Measurements from ENCODE around the gene MAP1LC3C.
"Not testable (repeated sequence)": the region's sequence is repeated elsewhere in the genome, so short reads cannot be mapped to it uniquely, and the experiment has no call there.

The MAP1LC3C gene

DNA sequence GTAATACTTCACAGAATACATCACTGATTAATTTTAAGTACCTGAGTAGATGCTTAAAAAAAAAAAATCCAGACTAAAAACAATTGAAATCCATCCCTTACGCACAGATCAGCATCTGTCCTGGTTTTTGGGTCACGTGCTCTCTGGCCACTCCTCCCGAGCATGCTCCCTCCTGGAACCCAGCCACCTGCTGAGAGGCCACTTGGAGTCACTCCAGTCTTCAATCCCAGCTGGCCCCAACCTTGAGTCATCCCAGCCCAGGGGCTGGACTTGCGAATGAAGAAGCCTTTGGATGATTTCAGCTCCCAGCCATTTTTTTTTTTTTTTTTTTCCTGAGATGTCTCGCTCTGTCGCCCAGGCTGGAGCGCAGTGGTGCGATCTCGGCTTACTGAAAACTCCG is 8.9 kb downstream of the MAP1LC3C start:
- H3K4me3 ChIP-seq (ENCODE audit: low read length): no peak overlapping the region
- H3K27me3 ChIP-seq (replicated peaks; ENCODE audit: control insufficient read depth, insufficient read depth, low read length): no peaks in the 10 kb centered on the region
- H3K4me1 ChIP-seq (ENCODE audit: control insufficient read depth, insufficient read depth, low read length): peaks cover 18% of the 10 kb centered on the region
- H3K9ac ChIP-seq (ENCODE audit: low read length): peak overlapping the region; percentile 4
- peak; percentile 59 for DNase-seq (ENCODE audit: low read depth)
- no peaks in the 10 kb centered on the region for H3K36me3 ChIP-seq (ENCODE audit: control insufficient read depth, insufficient read depth, low read length, severe bottlenecking)
- H3K9me3 ChIP-seq (ENCODE audit: control insufficient read depth, low read length): no peaks in the 10 kb centered on the region

DNA sequence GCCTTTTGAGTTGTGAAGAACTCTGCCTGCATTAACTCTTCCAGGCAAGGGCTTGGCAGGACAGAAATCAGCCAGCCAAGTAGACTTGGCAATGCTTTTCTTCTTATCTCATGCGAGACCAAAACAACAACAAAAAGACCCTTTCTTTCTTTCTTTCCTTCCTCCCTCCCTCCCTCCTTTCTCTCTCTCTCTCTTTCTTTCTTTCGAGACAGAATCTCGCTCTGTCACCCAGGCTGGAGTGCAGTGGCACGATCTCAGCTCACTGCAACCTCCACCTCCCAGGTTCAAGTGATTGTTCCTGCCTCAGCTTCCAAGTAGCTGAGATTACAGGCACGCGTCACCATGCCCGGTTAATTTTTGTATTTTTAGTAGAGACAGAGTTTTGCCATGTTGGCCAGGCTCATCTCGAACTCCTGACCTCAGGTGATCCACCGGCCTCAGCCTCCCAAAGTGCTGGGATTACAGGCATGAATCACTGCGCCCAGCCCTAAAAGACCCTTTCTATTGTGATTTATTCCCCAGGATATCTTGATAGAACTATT is 10.4 kb downstream of the MAP1LC3C start:
- peaks cover 18% of the 10 kb centered on the region for H3K4me1 ChIP-seq (ENCODE audit: control insufficient read depth, insufficient read depth, low read length)
- H3K27me3 ChIP-seq (replicated peaks; ENCODE audit: control insufficient read depth, insufficient read depth, low read length); H3K9me3 ChIP-seq (ENCODE audit: control insufficient read depth, low read length); H3K9ac ChIP-seq (ENCODE audit: low read length); DNase-seq (ENCODE audit: low read depth); H3K36me3 ChIP-seq (ENCODE audit: control insufficient read depth, insufficient read depth, low read length, severe bottlenecking); H3K4me3 ChIP-seq (ENCODE audit: low read length): not testable (repeated sequence)

- DNase-seq (ENCODE audit: low read depth): peak; percentile 73
- peaks cover 15% of the 10 kb centered on the region for H3K4me1 ChIP-seq (ENCODE audit: control insufficient read depth, insufficient read depth, low read length)
- H3K9ac ChIP-seq (ENCODE audit: low read length): no peak overlapping the region
- no peak overlapping the region for H3K4me3 ChIP-seq (ENCODE audit: low read length)
- no peaks in the 10 kb centered on the region for H3K36me3 ChIP-seq (ENCODE audit: control insufficient read depth, insufficient read depth, low read length, severe bottlenecking)
- no peaks in the 10 kb centered on the region for H3K27me3 ChIP-seq (replicated peaks; ENCODE audit: control insufficient read depth, insufficient read depth, low read length)
- H3K9me3 ChIP-seq (ENCODE audit: control insufficient read depth, low read length): no peaks in the 10 kb centered on the region
Measured at GRCh38 chr1:241985787-241986186, 13.1 kb downstream of the MAP1LC3C start.

DNA sequence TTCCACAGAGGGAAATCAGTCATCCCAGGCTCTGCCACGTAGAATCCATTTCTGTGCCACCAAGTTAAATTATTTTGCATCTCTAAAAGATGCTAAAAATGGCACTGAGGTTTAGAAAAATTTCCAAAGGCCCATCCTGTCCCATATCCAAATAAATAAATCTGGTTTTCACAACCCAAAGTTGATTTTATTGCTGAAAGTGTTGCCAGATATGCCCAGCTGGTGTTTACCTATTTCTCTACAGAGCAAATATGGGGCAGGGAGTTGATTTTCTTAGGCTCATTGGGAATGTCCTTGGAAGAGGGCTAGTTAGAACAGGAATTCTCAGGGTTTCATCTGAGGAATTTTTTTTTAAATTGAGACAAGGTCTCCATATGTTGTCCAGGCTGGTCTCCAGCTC is 19.0 kb downstream of the MAP1LC3C start:
- H3K9ac ChIP-seq (ENCODE audit: low read length): no peak overlapping the region
- H3K4me1 ChIP-seq (ENCODE audit: control insufficient read depth, insufficient read depth, low read length): no peaks in the 10 kb centered on the region
- no peak overlapping the region for H3K4me3 ChIP-seq (ENCODE audit: low read length)
- DNase-seq (ENCODE audit: low read depth): no peak
- H3K27me3 ChIP-seq (replicated peaks; ENCODE audit: control insufficient read depth, insufficient read depth, low read length): no peaks in the 10 kb centered on the region
- no peaks in the 10 kb centered on the region for H3K9me3 ChIP-seq (ENCODE audit: control insufficient read depth, low read length)
- no peaks in the 10 kb centered on the region for H3K36me3 ChIP-seq (ENCODE audit: control insufficient read depth, insufficient read depth, low read length, severe bottlenecking)

DNA sequence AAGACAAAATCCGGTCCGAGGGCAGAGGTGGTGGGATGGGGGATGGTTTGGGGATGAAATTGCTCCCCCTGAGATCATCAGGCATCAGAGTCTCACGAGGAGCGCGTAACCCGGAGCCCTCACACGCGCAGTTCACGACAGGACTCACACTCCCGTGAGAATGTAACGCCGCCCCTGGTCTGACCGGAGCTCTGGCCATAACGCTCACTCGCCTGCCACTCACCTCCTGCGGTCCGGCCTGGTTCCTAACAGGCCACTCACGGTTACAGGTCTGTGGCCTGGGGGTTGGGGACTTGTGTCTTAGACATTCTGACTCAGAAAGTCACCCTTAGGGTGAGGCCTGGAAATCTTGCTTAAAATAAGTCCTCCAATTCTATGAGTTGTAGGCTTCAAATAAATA is 19.8 kb downstream of the MAP1LC3C start:
- Histone ChIP-seq H3K9ac (ENCODE audit: low read length) (no peak overlapping the region), H3K27me3 (replicated peaks; ENCODE audit: control insufficient read depth, insufficient read depth, low read length) (no peaks in the 10 kb centered on the region), H3K4me3 (ENCODE audit: low read length) (no peak overlapping the region), H3K9me3 (ENCODE audit: control insufficient read depth, low read length) (no peaks in the 10 kb centered on the region), H3K36me3 (ENCODE audit: control insufficient read depth, insufficient read depth, low read length, severe bottlenecking) (no peaks in the 10 kb centered on the region), H3K4me1 (ENCODE audit: control insufficient read depth, insufficient read depth, low read length) (no peaks in the 10 kb centered on the region)
- no peak for DNase-seq (ENCODE audit: low read depth)

DNA sequence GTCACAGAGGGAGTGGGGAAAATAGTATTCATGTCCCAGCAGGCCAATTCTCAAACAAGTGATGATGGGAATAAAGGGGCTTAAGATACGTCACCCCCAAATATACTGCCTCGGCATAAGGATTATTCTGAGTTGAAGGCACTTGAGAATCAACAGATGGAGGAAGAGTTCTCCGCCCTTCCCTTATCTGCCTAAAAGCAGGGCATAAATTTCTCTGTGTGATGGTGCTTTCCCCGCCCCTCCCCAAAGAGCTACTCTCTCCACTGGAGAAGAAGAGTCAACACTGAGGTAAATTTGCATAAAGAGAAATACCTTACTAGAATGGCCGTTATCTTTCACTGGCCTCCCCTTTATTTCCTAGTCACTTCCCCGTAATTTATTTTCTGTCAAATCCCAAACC is 22.7 kb downstream of the MAP1LC3C start:
- no peaks in the 10 kb centered on the region for H3K36me3 ChIP-seq (ENCODE audit: control insufficient read depth, insufficient read depth, low read length, severe bottlenecking)
- H3K27me3 ChIP-seq (replicated peaks; ENCODE audit: control insufficient read depth, insufficient read depth, low read length): no peaks in the 10 kb centered on the region
- peaks cover 9% of the 10 kb centered on the region for H3K4me1 ChIP-seq (ENCODE audit: control insufficient read depth, insufficient read depth, low read length)
- H3K9ac ChIP-seq (ENCODE audit: low read length): no peak overlapping the region
- H3K9me3 ChIP-seq (ENCODE audit: control insufficient read depth, low read length): no peaks in the 10 kb centered on the region
- DNase-seq (ENCODE audit: low read depth): no peak
- H3K4me3 ChIP-seq (ENCODE audit: low read length): no peak overlapping the region

DNA sequence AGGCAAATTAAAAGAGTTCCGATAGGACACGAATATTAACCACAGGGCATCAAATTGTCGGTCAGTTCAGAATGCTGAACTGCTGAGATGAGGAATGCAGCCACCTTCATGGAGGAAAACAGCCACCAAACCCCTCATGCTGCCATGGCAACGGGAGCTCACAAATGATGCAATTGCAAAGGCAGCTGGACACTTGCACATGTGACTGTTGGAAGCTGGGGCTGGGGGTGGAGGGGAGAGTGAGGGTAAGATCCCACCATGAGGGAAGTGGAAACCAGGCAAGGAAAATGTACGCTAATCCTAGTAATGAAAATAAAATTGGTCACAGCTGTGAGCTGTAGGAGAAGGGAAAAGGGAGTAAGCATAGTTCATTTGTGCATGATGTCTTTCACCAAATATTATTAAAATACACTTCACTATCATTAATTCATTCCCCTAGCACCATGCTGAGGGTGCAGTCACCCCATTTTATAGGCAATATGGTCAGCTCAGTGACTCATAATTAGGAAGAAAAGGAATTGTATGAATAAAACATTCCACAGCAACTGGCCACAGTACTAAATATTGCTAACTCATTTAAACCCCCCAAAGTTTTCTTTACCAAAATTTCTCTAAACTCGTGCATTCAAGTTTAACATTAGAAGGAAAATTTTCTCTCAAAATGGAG is 26.1 kb downstream of the MAP1LC3C start:
- Histone ChIP-seq H3K4me3 (ENCODE audit: low read length) (no peak overlapping the region), H3K9ac (ENCODE audit: low read length) (no peak overlapping the region), H3K36me3 (ENCODE audit: control insufficient read depth, insufficient read depth, low read length, severe bottlenecking) (no peaks in the 10 kb centered on the region), H3K9me3 (ENCODE audit: control insufficient read depth, low read length) (no peaks in the 10 kb centered on the region), H3K4me1 (ENCODE audit: control insufficient read depth, insufficient read depth, low read length) (peaks cover 9% of the 10 kb centered on the region), H3K27me3 (replicated peaks; ENCODE audit: control insufficient read depth, insufficient read depth, low read length) (no peaks in the 10 kb centered on the region)
- peak; percentile 65 for DNase-seq (ENCODE audit: low read depth)

- H3K9ac ChIP-seq (ENCODE audit: low read length): no peak overlapping the region
- H3K27me3 ChIP-seq (replicated peaks; ENCODE audit: control insufficient read depth, insufficient read depth, low read length): no peaks in the 10 kb centered on the region
- H3K36me3 ChIP-seq (ENCODE audit: control insufficient read depth, insufficient read depth, low read length, severe bottlenecking): no peaks in the 10 kb centered on the region
- no peak for DNase-seq (ENCODE audit: low read depth)
- peaks cover 12% of the 10 kb centered on the region for H3K4me1 ChIP-seq (ENCODE audit: control insufficient read depth, insufficient read depth, low read length)
- H3K4me3 ChIP-seq (ENCODE audit: low read length): no peak overlapping the region
- H3K9me3 ChIP-seq (ENCODE audit: control insufficient read depth, low read length): no peaks in the 10 kb centered on the region
Measured at GRCh38 chr1:241968611-241969010, 30.3 kb downstream of the MAP1LC3C start.

DNA sequence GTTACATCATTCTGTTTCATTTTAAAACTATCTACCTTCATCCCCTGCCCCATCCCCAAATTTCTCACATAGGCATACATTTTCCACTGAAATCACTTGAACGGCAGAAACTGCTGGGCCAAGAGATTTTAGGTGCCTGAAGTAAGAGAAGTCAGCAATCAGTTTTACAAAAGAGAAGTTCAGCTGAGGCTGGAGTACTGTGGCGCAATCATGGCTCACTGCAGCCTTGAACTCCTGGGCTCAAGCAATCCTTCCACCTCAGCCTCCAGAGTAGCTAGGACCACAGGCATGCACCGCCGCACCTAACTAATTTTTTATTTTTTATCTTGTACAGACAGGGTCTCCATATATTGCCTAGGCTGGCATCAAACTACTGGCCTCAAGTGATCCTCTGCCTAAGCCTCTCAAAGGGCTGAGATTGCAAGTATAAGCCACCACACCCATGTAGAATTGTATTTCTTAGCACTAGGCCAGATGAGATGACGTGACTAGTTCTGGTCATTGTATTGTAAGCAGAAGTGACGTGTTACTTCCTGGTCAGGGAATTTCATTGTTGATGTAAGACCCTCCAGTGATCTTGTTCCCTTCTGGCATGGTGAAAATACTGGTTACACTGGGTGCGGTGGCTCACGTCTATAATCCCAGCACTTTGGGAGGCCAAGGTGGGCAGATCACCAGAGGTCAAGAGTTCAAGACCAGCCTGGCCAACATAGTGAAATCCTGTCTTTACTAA is 34.2 kb downstream of the MAP1LC3C start:
- Histone ChIP-seq H3K4me1 (ENCODE audit: control insufficient read depth, insufficient read depth, low read length) (peaks cover 6% of the 10 kb centered on the region), H3K36me3 (ENCODE audit: control insufficient read depth, insufficient read depth, low read length, severe bottlenecking) (no peaks in the 10 kb centered on the region), H3K4me3 (ENCODE audit: low read length) (no peak overlapping the region), H3K27me3 (replicated peaks; ENCODE audit: control insufficient read depth, insufficient read depth, low read length) (no peaks in the 10 kb centered on the region), H3K9me3 (ENCODE audit: control insufficient read depth, low read length) (no peaks in the 10 kb centered on the region), H3K9ac (ENCODE audit: low read length) (no peak overlapping the region)
- peak; percentile 13 for DNase-seq (ENCODE audit: low read depth)

DNA sequence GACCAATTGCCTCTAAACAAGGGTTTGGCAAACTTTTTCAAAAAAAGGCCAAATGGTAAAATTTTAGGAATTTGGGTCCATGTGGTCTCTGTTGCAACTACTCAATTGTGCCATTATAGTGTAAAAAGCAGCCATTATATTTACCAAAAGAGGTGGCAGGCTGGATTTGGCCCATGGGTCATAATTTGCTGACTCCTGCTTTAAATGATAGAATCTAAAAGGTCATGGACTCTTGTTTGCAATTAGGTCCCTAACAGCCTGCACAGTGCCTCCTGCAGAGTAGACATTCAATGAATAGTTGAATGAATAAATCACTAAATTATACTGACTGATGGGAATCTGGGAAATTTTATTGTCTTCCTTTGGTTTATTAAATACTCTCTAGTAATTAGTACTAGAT is 35.2 kb downstream of the MAP1LC3C start:
- no peak for DNase-seq (ENCODE audit: low read depth)
- Histone ChIP-seq H3K9me3 (ENCODE audit: control insufficient read depth, low read length) (no peaks in the 10 kb centered on the region), H3K27me3 (replicated peaks; ENCODE audit: control insufficient read depth, insufficient read depth, low read length) (no peaks in the 10 kb centered on the region), H3K36me3 (ENCODE audit: control insufficient read depth, insufficient read depth, low read length, severe bottlenecking) (no peaks in the 10 kb centered on the region), H3K4me3 (ENCODE audit: low read length) (no peak overlapping the region), H3K9ac (ENCODE audit: low read length) (no peak overlapping the region), H3K4me1 (ENCODE audit: control insufficient read depth, insufficient read depth, low read length) (peaks cover 6% of the 10 kb centered on the region)

- Histone ChIP-seq H3K27me3 (replicated peaks; ENCODE audit: control insufficient read depth, insufficient read depth, low read length) (no peaks in the 10 kb centered on the region), H3K36me3 (ENCODE audit: control insufficient read depth, insufficient read depth, low read length, severe bottlenecking) (no peaks in the 10 kb centered on the region), H3K4me1 (ENCODE audit: control insufficient read depth, insufficient read depth, low read length) (peaks cover 6% of the 10 kb centered on the region), H3K9ac (ENCODE audit: low read length) (no peak overlapping the region), H3K9me3 (ENCODE audit: control insufficient read depth, low read length) (no peaks in the 10 kb centered on the region), H3K4me3 (ENCODE audit: low read length) (no peak overlapping the region)
- DNase-seq (ENCODE audit: low read depth): no peak
Measured at GRCh38 chr1:241962153-241962552, 36.7 kb downstream of the MAP1LC3C start.

Data from adipocyte (in vitro differentiated cells).